HG03354 (cell line): ENCODE results near the gene PKN3.
"Not testable (repeated sequence)": the region's sequence is repeated elsewhere in the genome, so short reads cannot be mapped to it uniquely, and the experiment has no call there.

Experiments used
- ATAC-seq: cut with Tn5 transposase; IDR thresholded peaks from one replicate; pipeline ENCODE4 v1.9.1; 2021; ENCODE audit warnings: mild to moderate bottlenecking; ENCODE audit not compliant: unreplicated experiment, poor library complexity, severe bottlenecking

The PKN3 gene

DNA sequence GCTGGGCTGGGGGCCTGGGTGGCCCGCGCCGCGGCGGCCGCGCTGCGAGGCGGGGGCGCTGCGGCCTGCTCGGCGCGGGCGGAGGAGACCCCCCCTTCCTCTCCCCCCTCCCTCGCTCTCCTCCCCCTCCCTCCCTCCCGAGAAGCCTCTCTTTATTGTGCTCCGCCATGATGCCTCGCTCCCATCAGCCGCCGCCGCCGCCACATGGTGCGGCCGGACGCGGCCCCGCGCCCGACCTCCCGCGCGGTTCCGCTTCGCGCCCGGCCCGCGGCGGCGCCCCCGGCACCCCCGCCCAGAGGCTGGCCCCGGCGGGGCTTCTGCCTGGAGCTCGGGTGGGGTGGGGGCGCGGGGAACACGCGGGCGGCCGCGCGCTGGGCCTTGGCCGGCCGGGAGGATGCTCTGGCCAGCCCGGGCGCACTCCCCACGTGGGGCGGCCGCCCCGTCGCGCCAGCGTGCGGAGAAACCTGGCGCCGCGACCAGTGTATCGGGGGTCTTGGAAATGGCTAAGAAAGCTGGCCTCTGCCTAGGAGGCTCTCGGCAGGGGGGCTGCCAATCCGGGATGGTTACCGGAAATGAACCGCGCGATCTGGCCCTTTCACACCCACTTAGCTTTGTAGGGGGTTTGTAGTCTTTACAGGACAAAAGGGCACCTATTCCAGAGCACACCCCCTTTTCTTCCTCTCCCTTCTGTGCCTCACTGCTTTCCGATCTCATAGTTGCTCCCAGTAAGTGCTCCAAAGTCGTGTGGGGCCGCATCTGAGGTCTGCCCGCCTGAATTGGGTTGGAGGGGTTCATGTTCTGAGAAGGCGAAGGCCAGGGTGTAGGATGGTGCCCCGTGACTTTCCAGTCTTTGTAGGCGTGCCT is 12.3 kb upstream of the PKN3 start:
- ATAC-seq = peak; percentile 13

DNA sequence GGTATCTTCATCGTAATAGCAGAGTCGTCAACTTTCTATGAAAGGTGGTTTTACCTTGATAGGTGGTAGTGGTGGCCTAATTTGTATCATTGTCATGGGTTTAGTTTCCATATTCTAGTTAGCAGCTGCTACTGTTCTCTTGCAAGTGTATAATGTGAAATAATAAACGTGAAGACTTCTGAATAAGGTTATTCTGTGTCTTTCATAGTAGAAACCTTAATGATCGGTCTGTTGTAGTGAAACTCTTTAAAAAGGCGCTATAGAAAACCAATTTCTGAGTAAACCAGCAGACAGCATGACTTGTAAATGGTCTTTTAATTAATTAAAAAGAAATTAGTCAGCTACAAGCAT is 11.6 kb upstream of the PKN3 start:
- no peak for ATAC-seq

- not testable (repeated sequence) for ATAC-seq
These were observed 8.6 kb upstream of the PKN3 start for GRCh38 chr9:128693738-128694137.

- ATAC-seq = no peak
These were observed 8.0 kb upstream of the PKN3 start for GRCh38 chr9:128694344-128694743.

- ATAC-seq = no peak
These were observed 5.2 kb upstream of the PKN3 start for GRCh38 chr9:128696923-128697707.

GRCh38 chr9:128699096-128699795 is 3.1 kb upstream of the PKN3 start:
- ATAC-seq = not testable (repeated sequence)

DNA sequence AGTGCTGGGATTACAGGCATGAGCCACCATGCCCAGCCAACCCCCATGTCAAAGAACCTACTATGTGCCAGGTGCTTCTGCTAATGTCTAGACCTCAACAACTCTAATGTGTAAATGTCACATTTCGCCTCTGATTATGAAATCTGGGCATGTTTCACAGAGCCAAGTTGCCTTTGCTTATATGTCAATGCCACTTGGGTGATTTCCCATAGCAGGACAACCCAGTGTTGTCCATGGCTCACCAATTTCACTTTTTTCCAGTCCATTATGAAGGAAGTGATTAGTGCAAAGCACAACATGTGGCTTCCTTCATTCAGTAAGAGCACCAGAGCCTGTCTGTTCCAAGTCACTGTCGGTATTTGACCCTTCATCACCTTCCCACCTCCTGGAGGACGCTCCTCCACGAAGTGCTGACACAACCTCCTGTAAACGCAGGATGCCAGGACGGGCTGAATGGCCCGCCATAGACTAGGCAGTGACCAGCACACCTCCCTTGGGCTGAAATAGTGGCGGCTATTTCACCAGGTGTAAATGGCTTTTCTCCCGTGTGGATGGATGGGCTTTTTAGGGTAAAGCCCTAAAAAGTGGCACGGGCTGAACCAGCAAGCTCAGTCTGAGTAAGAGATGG is 962 bp upstream of the PKN3 start:
- ATAC-seq = no peak

- ATAC-seq = peak; percentile 18
These were observed 779 bp downstream of the PKN3 start for GRCh38 chr9:128702949-128703615.

DNA sequence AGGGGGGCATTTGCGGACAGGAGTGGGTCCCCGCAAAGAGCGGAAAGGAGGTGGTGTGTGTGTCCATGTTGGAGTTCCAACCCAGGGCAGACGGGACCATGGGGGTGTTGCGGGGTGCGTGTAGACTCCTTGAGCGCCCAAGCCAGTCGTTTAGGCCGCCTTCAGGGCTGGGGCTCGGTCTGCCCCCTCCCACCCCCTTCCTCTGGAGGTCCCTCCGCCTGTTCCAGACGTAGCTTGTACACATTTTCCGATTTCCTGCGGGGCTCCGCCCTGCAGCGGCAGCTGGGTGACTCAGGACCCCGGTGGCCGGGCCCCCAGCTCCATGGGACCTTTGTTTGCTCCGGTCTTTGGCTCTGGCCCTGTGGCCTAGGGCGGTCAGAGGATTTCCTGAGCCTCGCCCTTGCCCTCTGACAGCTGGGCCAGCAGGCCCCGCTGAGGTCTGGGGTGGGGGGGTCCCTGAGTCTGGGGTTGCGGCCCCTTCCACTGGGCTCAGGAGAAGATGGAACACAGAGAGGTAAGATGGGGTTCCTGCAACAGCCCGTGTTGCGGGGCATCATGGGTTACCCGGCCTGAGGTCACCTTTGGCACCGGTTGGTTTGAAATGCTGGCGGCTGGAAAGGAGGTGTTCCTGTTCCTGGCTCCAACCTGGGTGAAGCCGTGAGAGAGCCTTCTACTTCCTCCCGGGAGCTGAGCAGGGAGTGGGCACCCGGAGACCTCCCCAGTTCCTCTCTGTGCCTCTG is 1.5 kb downstream of the PKN3 start:
- no peak for ATAC-seq

- no peak for ATAC-seq
These were observed 2.0 kb downstream of the PKN3 start for GRCh38 chr9:128704356-128704670.

DNA sequence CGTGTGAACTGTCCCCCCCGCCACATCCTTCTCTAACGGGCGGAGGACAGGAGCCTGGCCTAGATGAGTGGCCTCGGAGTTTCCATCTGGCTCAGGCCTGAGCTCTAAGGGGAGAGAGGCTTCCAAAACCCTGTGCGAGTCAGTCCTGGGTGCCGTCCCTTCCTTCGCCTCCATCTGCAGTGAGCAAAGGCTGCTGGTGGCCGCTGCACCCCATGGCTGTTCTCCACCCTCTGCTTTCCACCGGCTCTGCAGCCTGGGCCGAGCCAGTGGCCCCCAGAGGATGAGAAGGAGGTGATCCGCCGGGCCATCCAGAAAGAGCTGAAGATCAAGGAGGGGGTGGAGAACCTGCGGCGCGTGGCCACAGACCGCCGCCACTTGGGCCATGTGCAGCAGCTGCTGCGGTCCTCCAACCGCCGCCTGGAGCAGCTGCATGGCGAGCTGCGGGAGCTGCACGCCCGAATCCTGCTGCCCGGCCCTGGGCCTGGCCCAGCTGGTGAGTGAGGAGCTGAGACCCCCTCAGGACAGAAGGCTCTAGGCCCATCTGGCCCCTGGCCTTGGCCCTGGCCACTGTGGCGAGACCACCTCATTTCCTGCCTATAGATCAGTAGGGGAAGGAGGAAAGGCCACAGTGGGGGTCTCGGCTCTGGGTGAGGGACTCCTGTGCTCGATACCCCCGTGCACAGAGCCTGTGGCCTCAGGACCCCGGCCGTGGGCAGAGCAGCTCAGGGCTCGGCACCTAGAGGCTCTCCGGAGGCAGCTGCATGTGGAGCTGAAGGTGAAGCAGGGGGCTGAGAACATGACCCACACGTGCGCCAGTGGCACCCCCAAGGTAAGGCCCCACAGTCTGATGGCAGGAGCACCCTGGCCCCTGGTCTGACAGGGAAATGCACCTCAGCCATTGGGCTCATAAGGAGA is 3.0 kb downstream of the PKN3 start:
- ATAC-seq = no peak

DNA sequence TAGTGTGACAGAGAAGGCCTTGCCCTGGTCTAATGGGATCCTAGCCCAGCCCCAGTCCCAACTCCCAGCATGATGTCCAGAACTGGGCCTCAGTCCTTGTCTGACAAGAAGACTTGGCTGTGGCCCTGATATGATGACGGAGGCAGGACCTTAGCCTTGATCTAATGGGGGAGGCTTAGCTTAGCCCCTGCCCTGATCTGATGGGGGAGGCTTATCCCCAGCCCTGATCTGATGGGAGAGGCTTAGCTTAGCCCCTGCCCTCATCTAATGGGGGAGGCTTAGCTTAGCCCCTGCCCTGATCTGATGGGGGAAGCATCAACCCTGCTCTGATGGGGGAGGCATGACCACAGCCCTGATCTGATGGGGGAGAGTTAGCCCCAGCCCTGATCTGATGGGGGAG is 3.7 kb downstream of the PKN3 start:
- no peak for ATAC-seq

GRCh38 chr9:128706671-128707381 is 4.5 kb downstream of the PKN3 start:
- ATAC-seq = no peak

DNA sequence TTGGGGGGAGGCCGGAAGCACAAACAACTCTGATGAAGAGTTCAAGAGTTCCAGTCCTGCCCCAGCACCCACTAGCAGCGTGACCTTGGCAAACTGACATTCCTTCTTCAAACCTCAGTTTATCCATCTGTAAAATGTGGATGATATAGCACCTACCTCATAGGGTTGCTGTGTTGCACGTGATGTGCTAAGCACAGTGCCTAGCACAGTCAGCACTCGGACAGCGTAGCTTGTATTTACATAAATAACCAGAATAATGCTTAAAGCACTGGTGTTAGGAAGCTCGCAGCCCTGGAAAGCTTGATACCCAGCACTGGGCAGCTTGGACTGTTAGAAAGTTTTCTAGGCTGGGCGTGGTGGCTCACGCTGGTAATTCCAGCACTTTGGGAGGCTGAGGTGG is 5.1 kb downstream of the PKN3 start:
- ATAC-seq = no peak

DNA sequence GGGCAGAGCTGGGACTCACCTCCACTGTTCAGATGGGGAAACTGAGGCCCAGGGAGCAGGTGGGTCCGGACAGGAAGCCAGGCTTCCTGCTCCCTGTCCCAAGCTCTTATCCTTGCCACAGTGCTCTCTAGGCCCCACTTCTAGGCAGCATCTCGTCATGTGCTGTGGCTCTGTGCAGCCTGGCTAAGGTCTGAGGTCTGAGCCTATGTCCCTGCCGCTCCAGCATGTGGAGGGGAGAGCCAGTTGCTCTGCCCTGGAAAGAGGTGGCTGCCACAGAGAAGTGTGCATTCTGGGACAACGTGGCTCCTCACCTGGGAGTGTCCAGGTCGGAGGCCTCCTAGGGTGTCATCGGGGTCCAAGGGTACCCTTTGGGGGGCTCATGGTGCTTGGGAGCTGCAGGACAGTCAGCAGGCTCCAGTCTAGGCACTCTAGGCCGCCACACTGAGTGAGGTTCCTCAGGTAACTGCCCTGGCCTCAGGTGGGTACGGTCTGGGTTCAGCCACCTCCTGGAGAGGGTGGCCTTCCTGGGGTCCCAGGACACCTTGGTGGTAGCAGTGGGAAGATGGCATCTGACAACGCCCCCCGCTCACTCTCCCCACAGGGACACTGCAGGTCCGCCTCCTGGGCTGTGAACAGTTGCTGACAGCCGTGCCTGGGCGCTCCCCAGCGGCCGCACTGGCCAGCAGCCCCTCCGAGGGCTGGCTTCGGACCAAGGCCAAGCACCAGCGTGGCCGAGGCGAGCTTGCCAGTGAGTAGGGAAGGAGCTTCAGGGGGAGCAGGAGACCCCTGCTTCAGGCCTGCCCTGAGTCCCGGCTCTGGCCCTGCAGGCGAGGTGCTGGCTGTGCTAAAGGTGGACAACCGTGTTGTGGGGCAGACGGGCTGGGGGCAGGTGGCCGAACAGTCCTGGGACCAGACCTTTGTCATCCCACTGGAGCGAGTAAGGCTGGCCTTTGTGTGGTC is 10.4 kb downstream of the PKN3 start:
- no peak for ATAC-seq

DNA sequence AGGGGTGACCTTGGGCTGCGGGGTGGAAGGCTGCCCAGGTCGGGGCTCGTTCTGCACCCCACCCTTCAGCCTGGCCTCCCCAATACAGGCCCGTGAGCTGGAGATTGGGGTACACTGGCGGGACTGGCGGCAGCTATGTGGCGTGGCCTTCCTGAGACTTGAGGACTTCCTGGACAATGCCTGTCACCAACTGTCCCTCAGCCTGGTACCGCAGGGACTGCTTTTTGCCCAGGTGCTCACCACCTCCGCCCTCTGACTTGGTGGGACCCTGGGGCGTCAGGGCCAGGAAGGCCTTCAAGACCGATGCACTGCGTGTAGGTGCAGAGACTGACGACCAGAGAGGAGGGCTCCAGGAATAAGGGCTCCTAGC is 11.1 kb downstream of the PKN3 start:
- ATAC-seq = no peak
